Measurements from ENCODE around the gene TTC23. TPM values are rescaled to one million over a fixed set of nuclear protein-coding genes. Genes with fewer than 3 reads are reported as not detected.

The TTC23 gene
- total and polyA plus RNA-seq, 5 donors from 2014 or later: 0.56 to 0.67 (median 0.60) TPM; not detected in 2

DNA sequence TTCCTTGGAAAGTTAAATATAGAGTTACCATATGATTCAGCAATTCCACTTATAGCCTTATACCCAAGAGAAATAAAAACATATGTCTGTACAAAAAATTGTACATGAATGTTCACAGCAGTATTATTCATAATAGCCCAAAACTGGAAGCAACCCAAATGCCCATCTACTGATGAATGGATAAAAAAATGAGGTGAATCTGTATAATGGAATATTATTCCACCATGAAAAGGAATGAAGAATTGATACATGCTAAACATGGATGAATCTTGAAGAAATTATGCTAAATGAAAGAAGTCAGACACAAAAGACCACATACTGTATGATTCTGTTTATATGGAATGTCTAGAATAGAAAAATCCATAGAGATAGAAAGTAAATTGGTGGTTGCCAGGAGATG is 61.4 kb downstream of the TTC23 start:
- no peaks in the 10 kb centered on the region for H3K27me3 ChIP-seq (ENCODE audit: control insufficient read depth, insufficient read depth, low read length)
- H3K27me3 Mint-ChIP-seq: peaks cover 4% of the 10 kb centered on the region
- no peaks in the 10 kb centered on the region for H3K4me1 Mint-ChIP-seq
- H3K36me3 ChIP-seq (ENCODE audit: control insufficient read depth, insufficient read depth, low read length): no peaks in the 10 kb centered on the region
- peaks cover 3% of the 10 kb centered on the region for H3K36me3 Mint-ChIP-seq
- no peak overlapping the region for H3K4me3 ChIP-seq (ENCODE audit: low read depth, low read length)
- H3K9me3 Mint-ChIP-seq: peaks cover 0 to 1% (median 0%) of the 10 kb centered on the region in 7 donors
- no peak overlapping the region for H3K27ac ChIP-seq (ENCODE audit: insufficient read depth, low read length, poor library complexity, severe bottlenecking)
- no peak overlapping the region for H3K4me3 Mint-ChIP-seq
- no peaks in the 10 kb centered on the region for H3K9me3 ChIP-seq (ENCODE audit: control insufficient read depth in 2 of 2, low read length in 2 of 2)
- no peaks in the 10 kb centered on the region for H3K4me1 ChIP-seq (ENCODE audit: control insufficient read depth, insufficient read depth, low read length, poor library complexity, severe bottlenecking)
- ATAC-seq (ENCODE audit: low read depth in 2 of 2) (no peak), DNase-seq (no peak)
- no peak overlapping the region for H3K27ac Mint-ChIP-seq

DNA sequence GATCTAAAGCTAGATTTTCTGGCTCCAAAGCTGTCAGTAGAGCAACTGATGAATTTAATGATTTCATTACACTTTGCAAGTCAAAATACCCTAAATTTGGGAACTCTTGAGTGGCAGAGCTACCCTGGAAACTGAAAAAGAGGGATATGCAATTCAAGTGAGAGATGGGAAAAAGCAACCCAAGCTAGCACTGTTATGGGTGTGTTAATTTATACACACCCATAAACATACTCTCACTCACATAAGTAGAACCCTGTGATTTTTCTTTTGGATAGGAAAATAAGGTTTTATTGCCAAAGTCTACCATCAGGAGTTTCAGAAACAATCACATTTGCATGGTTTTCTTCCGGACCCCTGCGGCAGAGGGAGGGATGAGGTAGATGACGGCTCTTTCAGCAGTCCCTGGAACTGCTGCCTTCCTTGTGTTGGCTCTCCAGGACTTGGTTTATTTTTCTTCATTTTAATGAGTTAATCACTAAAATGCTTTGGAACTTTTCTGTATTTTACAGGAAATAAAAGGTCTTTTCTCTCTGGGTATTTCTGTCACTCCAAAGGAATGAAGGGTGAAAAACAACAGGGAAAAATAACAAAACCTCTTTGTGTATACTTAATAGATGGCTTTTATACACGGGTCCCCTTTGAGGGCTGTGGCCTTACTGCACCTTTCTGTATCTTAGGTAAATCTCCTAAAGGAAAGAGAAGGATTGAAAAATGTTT is 63.8 kb downstream of the TTC23 start:
- ATAC-seq (ENCODE audit: low read depth in 2 of 2) (no peak), DNase-seq (no peak)
- no peak overlapping the region for H3K27ac ChIP-seq (ENCODE audit: insufficient read depth, low read length, poor library complexity, severe bottlenecking)
- Mint-ChIP-seq H3K36me3 (no peaks in the 10 kb centered on the region), H3K27me3 (peaks cover 7% of the 10 kb centered on the region), H3K4me1 (no peaks in the 10 kb centered on the region), H3K27ac (no peak overlapping the region), H3K4me3 (no peak overlapping the region), H3K9me3 (no peaks in the 10 kb centered on the region)
- no peaks in the 10 kb centered on the region for H3K4me1 ChIP-seq (ENCODE audit: control insufficient read depth, insufficient read depth, low read length, poor library complexity, severe bottlenecking)
- no peaks in the 10 kb centered on the region for H3K36me3 ChIP-seq (ENCODE audit: control insufficient read depth, insufficient read depth, low read length)
- H3K9me3 ChIP-seq (ENCODE audit: control insufficient read depth in 2 of 2, low read length in 2 of 2): no peaks in the 10 kb centered on the region
- no peaks in the 10 kb centered on the region for H3K27me3 ChIP-seq (ENCODE audit: control insufficient read depth, insufficient read depth, low read length)
- no peak overlapping the region for H3K4me3 ChIP-seq (ENCODE audit: low read depth, low read length)

DNA sequence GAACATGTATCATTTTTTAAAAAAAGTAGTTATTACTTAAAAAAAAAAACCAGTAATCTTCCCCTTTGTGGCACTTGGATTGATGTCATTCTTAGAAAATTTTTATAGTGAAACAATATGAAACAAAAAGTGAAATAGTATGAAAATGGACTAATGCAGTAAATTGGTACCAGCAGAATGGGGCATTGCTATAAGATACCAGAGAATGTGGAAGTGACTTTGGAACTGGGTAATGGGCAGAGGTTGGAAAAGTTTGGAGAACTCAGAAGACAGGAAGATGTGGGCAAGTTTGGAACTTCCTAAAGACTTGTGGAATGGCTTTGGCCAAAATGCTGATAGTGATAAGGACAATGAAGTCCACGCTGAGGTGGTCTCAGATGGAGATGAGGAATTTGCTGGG is 66.6 kb downstream of the TTC23 start:
- DNase-seq (no peak), ATAC-seq (ENCODE audit: low read depth in 2 of 2) (no peak)
- no peak overlapping the region for H3K27ac ChIP-seq (ENCODE audit: insufficient read depth, low read length, poor library complexity, severe bottlenecking)
- no peaks in the 10 kb centered on the region for H3K36me3 ChIP-seq (ENCODE audit: control insufficient read depth, insufficient read depth, low read length)
- no peak overlapping the region for H3K4me3 Mint-ChIP-seq
- H3K4me3 ChIP-seq (ENCODE audit: low read depth, low read length): no peak overlapping the region
- H3K9me3 ChIP-seq (ENCODE audit: control insufficient read depth in 2 of 2, low read length in 2 of 2): no peaks in the 10 kb centered on the region
- no peaks in the 10 kb centered on the region for H3K4me1 ChIP-seq (ENCODE audit: control insufficient read depth, insufficient read depth, low read length, poor library complexity, severe bottlenecking)
- H3K9me3 Mint-ChIP-seq: peaks cover 0 to 1% (median 0%) of the 10 kb centered on the region in 7 donors
- H3K27me3 Mint-ChIP-seq: peaks cover 7% of the 10 kb centered on the region
- no peaks in the 10 kb centered on the region for H3K4me1 Mint-ChIP-seq
- H3K27ac Mint-ChIP-seq: no peak overlapping the region
- H3K36me3 Mint-ChIP-seq: no peaks in the 10 kb centered on the region
- H3K27me3 ChIP-seq (ENCODE audit: control insufficient read depth, insufficient read depth, low read length): no peaks in the 10 kb centered on the region

DNA sequence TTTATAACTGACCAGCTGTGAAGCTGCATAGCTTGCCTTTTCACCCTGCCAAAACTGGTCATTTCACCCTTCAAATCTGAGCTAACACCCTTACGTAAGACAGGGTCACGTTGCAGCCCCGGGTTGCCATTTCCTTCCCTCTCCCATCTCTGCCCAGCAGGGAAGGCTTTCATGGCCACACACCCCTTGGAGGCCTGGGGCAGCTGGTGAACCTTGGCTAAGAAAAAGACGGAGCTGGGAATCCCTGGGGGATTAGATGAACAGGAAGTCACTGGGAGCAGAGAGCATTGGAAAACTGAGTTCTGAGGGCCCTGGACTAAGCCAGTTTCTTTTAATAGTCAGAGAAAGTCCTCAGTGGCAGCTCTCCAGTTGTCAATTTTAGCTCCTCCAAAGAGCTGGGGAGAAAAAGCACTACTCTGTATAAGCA is 67.8 kb downstream of the TTC23 start:
- no peaks in the 10 kb centered on the region for H3K9me3 ChIP-seq (ENCODE audit: control insufficient read depth in 2 of 2, low read length in 2 of 2)
- H3K27me3 Mint-ChIP-seq: peaks cover 7% of the 10 kb centered on the region
- no peak for DNase-seq
- no peaks in the 10 kb centered on the region for H3K36me3 Mint-ChIP-seq
- no peaks in the 10 kb centered on the region for H3K4me1 ChIP-seq (ENCODE audit: control insufficient read depth, insufficient read depth, low read length, poor library complexity, severe bottlenecking)
- ATAC-seq (ENCODE audit: low read depth in 2 of 2): no peak
- no peak overlapping the region for H3K27ac Mint-ChIP-seq
- H3K9me3 Mint-ChIP-seq: peaks cover 0 to 1% (median 0%) of the 10 kb centered on the region in 7 donors
- no peak overlapping the region for H3K4me3 Mint-ChIP-seq
- no peak overlapping the region for H3K27ac ChIP-seq (ENCODE audit: insufficient read depth, low read length, poor library complexity, severe bottlenecking)
- H3K27me3 ChIP-seq (ENCODE audit: control insufficient read depth, insufficient read depth, low read length): no peaks in the 10 kb centered on the region
- no peaks in the 10 kb centered on the region for H3K4me1 Mint-ChIP-seq
- H3K4me3 ChIP-seq (ENCODE audit: low read depth, low read length): no peak overlapping the region
- no peaks in the 10 kb centered on the region for H3K36me3 ChIP-seq (ENCODE audit: control insufficient read depth, insufficient read depth, low read length)

DNA sequence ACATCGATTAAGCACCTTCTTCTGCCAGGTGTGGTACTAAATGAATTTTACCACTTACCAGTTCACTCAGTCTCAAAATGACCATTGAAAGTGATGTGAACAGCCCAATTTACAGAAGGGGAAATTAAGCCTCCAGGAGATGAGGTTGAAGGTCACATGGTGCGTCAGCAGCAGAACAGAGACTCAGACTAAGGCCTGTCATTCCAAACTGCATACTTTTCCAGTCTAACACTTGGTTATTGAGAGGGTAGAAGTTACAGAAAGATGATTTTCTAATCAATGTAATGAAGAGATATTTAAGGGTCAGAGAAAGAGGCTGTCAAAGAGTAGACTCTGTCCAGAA is 68.4 kb downstream of the TTC23 start:
- ATAC-seq (ENCODE audit: low read depth in 2 of 2) (no peak), DNase-seq (no peak)
- H3K9me3 Mint-ChIP-seq: peaks cover 0 to 1% (median 0%) of the 10 kb centered on the region in 7 donors
- H3K36me3 ChIP-seq (ENCODE audit: control insufficient read depth, insufficient read depth, low read length): no peaks in the 10 kb centered on the region
- peak overlapping the region in 1 of 3 donors; percentile 6 for H3K27ac Mint-ChIP-seq
- peaks cover 7% of the 10 kb centered on the region for H3K27me3 Mint-ChIP-seq
- no peaks in the 10 kb centered on the region for H3K9me3 ChIP-seq (ENCODE audit: control insufficient read depth in 2 of 2, low read length in 2 of 2)
- no peaks in the 10 kb centered on the region for H3K4me1 Mint-ChIP-seq
- no peaks in the 10 kb centered on the region for H3K27me3 ChIP-seq (ENCODE audit: control insufficient read depth, insufficient read depth, low read length)
- H3K4me3 ChIP-seq (ENCODE audit: low read depth, low read length): no peak overlapping the region
- H3K36me3 Mint-ChIP-seq: no peaks in the 10 kb centered on the region
- H3K4me3 Mint-ChIP-seq: no peak overlapping the region
- no peak overlapping the region for H3K27ac ChIP-seq (ENCODE audit: insufficient read depth, low read length, poor library complexity, severe bottlenecking)
- H3K4me1 ChIP-seq (ENCODE audit: control insufficient read depth, insufficient read depth, low read length, poor library complexity, severe bottlenecking): no peaks in the 10 kb centered on the region

DNA sequence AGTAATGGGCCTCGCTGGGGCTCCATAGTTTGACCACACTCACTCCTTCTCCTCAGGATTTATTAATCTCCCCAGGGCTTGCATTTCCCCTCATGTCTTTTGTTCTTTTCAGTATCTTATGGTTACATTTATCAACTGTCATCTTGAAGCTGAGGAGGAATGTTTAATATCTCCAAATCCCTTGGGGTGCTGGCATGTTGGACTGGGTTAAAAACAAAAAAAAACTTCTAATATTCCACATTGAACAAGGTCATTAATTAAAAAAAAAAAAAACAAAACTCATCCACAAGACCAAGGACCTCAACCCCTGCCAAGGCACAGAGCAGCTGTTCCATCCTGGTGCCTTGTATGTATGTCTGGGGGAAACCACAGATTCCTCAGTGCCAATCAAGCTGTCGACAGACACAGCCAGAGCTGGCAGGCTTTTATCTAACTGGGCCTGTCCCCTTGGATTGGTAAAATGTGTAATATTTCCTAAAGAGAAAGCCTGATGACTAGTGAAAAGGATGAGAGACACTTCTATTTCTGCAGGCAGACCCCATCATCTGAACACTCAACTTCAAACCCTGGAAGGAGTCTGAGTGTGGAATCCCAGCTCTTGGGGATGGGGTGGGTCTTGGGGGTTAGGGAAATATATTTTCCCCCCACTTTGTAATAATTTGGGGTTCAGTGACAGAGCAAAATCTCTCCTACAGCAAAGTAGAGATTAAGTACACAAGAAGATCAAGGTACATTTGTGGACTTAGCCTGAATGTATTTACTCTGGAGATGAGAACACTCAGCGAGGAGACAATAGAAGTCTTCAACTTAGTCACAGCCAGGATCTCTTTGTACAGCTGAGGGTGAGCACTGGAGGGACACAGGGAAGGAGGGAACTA is 69.1 kb downstream of the TTC23 start:
- DNase-seq (no peak), ATAC-seq (ENCODE audit: low read depth in 2 of 2) (no peak)
- Histone ChIP-seq H3K27ac (ENCODE audit: insufficient read depth, low read length, poor library complexity, severe bottlenecking) (no peak overlapping the region), H3K36me3 (ENCODE audit: control insufficient read depth, insufficient read depth, low read length) (no peaks in the 10 kb centered on the region), H3K4me1 (ENCODE audit: control insufficient read depth, insufficient read depth, low read length, poor library complexity, severe bottlenecking) (no peaks in the 10 kb centered on the region), H3K27me3 (ENCODE audit: control insufficient read depth, insufficient read depth, low read length) (no peaks in the 10 kb centered on the region), H3K9me3 (ENCODE audit: control insufficient read depth in 2 of 2, low read length in 2 of 2) (no peaks in the 10 kb centered on the region), H3K4me3 (ENCODE audit: low read depth, low read length) (no peak overlapping the region)
- peaks cover 7% of the 10 kb centered on the region for H3K27me3 Mint-ChIP-seq
- H3K9me3 Mint-ChIP-seq: peaks cover 0 to 1% (median 0%) of the 10 kb centered on the region in 7 donors
- no peaks in the 10 kb centered on the region for H3K36me3 Mint-ChIP-seq
- H3K4me1 Mint-ChIP-seq: no peaks in the 10 kb centered on the region
- H3K27ac Mint-ChIP-seq: no peak overlapping the region
- no peak overlapping the region for H3K4me3 Mint-ChIP-seq

DNA sequence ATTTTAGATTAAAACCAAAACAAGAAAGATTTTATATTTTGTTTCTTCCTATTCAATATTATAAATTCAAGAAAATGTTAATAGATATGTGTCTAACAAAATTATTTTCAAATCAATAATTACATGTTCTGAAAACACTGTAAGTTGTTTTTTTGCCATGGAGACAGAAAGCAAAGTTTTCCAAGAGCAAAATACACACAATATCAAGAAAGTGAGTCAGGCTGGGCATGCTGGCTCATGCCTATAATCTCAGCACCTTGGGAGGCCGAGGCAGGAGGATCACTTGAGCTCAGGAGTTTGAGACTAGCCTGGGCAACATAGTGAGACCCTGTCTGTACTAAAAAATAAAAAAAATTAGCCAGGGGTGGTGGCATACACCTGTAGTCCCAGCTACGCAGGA is 71.7 kb downstream of the TTC23 start:
- peaks cover 0 to 1% (median 0%) of the 10 kb centered on the region in 7 donors for H3K9me3 Mint-ChIP-seq
- no peaks in the 10 kb centered on the region for H3K4me1 Mint-ChIP-seq
- no peaks in the 10 kb centered on the region for H3K36me3 Mint-ChIP-seq
- H3K27ac ChIP-seq (ENCODE audit: insufficient read depth, low read length, poor library complexity, severe bottlenecking): no peak overlapping the region
- H3K4me3 Mint-ChIP-seq: no peak overlapping the region
- DNase-seq (no peak), ATAC-seq (ENCODE audit: low read depth in 2 of 2) (no peak)
- no peak overlapping the region for H3K4me3 ChIP-seq (ENCODE audit: low read depth, low read length)
- no peak overlapping the region for H3K27ac Mint-ChIP-seq
- H3K9me3 ChIP-seq (ENCODE audit: control insufficient read depth in 2 of 2, low read length in 2 of 2): no peaks in the 10 kb centered on the region
- no peaks in the 10 kb centered on the region for H3K27me3 ChIP-seq (ENCODE audit: control insufficient read depth, insufficient read depth, low read length)
- H3K27me3 Mint-ChIP-seq: peaks cover 7% of the 10 kb centered on the region
- no peaks in the 10 kb centered on the region for H3K4me1 ChIP-seq (ENCODE audit: control insufficient read depth, insufficient read depth, low read length, poor library complexity, severe bottlenecking)
- no peaks in the 10 kb centered on the region for H3K36me3 ChIP-seq (ENCODE audit: control insufficient read depth, insufficient read depth, low read length)
